Activated CD4-positive, CD25-positive, alpha-beta regulatory T cell treated with anti-CD3 and anti-CD28 coated beads, Interleukin-2, amount 50 U/mL, for 24 hours (primary cell): ENCODE data around the gene PLOD2.

Experiments used
- ATAC-seq, 2 donors: fragments of 150-1000 bp; cut with Tn5 transposase; one replicate each; pipeline ENCODE4 v1.10.0; 2021; ENCODE audit warnings: mild to moderate bottlenecking in 1 of 2, moderate library complexity in 1 of 2

PLOD2 gene

GRCh38 chr3:146160964-146161662 lies at the start of gene PLOD2:
Gene PLOD2, minus strand, starts transcription at chr3:146161184. Its CDS starts 195 bp downstream, at chr3:146160989.
- ATAC-seq = peak; percentile 25 to 38

- ATAC-seq = no peak
Observed at GRCh38 chr3:146209371-146209770, 48.4 kb upstream of the PLOD2 start.

GRCh38 chr3:146203776-146204175 lies 42.8 kb upstream of the PLOD2 start:
- ATAC-seq = no peak

GRCh38 chr3:146200461-146201220 lies 39.7 kb upstream of the PLOD2 start:
- no peak for ATAC-seq

DNA sequence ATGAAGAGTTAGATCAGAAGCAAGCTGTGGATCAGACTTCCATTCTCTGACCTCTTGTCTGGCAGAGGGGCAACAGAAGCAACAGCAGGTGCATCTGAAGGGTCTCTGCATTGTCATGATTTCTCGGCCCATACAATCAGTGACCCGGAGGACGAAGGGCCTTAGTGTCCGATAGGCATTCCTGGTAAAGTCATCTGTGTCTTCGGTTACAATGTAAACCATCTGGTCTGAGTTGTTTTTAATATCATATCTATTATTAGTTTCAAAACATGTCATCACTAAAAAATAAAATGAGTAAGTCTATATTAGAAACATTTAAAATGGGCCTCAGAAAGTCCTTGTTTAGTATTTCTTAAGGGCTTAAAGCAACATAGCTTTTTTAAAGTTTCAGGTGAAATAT lies 38.8 kb upstream of the PLOD2 start:
- ATAC-seq = no peak

DNA sequence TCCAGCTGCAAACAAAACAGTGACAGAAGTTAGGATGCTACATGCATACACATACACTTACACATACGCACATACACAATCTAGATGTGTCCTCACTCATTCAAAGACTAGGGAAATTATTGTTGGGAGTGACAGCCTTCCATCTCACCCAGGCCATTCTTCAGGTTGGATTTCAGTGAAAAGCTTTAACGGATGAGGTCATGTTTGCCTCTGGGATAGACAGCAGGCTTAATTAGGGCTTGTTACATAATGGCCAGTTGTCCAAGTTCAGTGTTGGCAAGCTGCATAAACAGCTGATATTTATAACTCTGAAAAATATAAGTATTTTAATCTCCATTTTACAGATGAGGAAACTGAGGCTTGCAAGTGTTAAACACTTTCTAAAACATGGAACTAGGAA lies 35.8 kb upstream of the PLOD2 start:
- ATAC-seq = no peak

GRCh38 chr3:146195605-146196004 lies 34.6 kb upstream of the PLOD2 start:
- no peak for ATAC-seq

- ATAC-seq = no peak
Observed at GRCh38 chr3:146195030-146195429, 34.0 kb upstream of the PLOD2 start.

DNA sequence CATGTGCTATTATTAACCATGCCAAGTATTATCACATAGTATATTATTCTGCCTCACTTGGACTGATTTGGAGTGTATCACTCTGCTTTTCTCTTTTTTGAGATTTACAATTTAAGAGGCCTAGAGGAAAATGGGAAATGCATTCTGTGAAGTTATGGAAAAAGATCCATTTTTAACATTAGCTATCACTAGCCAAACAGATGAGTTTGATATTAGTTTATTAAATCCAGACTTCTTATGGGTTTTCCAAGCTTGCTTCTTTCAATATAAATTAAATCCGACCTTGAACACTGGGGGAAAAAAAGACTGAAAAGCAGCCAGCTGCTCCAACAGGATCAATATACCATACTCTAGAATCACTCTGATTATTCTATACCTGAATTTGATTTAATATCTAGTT lies 30.1 kb upstream of the PLOD2 start:
- no peak for ATAC-seq

GRCh38 chr3:146189519-146190173 lies 28.7 kb upstream of the PLOD2 start:
- ATAC-seq = peak; percentile 48 to 71

DNA sequence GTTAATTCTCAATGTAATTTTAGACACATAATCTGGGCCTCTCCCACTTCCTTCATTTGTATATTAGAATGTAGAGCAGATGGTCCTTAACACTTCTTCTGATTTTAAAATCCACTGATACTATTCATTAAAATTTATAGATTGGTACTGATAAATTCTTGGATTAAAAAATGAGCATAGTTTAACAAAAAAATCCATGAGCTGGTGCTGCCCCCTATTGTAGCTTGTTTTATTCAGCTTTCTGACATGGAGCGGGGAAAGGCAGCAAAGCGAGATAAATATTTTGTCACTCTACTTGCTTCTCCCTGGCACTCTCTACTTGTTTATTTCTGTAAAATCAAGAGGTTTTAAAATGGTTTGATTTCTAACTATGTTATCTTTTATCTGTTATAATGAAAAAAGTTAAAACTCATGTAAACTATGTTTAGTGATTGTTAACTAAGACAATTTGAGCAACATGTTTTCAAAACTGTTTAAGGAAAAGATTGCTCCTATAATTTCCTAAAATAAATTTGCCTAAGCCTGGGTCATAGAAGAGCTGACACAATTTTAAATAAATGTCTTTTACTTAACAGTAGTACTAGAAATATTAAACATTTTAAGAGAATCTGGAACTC lies 26.5 kb upstream of the PLOD2 start:
- no peak for ATAC-seq

DNA sequence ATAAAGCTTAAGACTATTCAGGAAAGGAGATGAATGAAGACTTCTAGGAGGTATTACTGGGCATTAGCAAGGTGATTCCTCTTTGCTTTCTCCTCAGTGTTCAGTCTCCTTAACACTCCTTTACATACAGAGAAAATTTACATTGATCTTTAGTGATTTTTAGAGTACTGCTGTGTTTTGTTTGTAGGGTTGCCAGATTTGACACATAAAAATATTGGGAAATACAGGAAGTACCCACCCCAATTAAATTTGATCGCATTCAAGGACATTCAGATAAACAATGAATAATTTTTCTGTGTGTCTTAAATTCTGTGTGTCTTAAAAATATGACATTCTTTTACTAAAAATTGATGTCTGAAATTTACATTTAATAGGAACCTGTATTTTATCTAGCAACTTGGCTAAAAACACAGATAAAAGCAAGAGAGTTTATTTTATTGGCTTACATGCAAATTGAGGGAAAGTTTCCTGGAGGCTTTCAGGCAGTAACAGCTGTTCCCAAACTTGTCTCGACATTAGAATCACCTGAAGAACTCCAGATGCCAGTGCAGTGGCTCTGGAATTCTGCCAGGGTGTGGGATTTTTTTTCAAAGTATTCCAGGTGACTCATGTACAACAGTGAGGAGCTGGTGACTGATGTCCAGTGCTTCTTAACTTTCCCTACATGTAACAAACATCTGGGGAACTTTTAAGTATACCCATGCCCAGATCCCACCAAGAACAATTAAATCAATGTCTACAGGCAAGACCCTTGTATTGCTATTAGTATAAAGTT lies 23.4 kb upstream of the PLOD2 start:
- ATAC-seq = no peak

DNA sequence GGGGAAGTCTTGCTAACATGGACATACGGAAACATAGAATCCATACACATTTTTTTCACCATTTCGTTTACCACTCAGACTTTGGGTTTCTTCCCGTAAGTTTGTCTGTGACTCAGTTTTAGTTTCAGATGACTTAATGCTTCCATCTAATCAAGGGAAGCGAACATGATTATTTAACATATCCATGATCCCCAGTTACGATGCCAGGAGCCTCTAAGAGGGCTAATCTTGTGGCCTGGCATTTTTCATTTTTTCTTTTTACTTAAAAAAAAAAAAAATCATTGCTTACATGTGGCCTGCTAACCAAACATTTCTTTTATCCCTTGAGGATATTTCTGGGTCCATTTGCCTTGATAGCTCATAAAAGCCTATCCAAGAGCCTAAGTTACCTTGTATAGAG lies 20.2 kb upstream of the PLOD2 start:
- no peak for ATAC-seq

GRCh38 chr3:146180376-146180775 lies 19.4 kb upstream of the PLOD2 start:
- ATAC-seq = no peak

DNA sequence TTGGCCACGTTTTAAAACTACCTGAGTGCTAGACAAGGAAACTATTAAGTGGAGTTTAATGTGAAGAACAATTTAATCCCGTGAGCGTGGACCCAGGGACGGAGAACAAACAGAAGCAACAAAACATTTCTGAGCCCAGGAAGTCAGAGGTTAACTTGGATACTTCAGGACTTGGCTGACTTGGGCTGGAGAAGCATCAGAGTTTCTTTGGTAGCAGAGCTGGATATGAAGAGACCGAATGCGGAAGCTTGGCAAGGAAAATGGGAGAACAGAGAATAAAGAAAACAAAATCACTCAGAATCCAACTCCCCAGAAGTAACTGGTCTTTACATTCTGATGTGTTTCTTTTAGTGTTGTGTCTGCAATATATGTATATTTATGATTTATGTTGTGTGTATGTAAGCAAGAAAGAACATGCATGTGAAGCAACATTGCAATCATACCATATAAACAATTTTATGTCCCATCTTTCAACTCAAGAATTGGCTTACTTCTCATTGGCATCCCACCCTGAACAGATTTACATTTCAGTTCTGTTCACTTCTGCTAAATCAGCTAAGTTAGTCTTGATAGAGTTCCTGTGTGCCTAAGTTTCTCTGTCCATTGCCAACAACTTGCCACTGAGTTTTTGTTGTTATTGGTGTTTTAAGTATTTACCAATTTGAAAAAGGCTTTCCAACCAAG lies 17.2 kb upstream of the PLOD2 start:
- no peak for ATAC-seq

DNA sequence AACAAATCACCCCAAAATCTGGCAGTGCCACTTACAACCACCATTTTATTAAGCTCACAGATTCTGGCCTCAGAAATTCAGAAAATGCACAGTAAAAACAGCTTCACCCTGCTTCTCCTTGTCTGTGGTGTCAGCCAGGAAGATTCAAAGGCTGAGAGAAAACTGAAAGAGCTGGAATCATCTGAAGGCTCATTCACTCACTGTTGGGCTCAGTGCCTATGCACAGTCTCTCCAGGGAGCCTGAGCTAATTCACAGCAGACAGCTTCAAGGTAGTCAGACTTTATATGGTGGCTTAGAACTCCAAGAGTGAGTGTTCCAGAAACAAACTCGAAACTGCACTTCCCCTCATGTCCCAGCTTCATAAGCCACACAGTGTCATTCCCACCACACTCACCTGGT lies 16.5 kb upstream of the PLOD2 start:
- ATAC-seq = no peak

GRCh38 chr3:146177072-146177471 lies 16.1 kb upstream of the PLOD2 start:
- ATAC-seq = no peak

GRCh38 chr3:146172586-146172985 lies 11.6 kb upstream of the PLOD2 start:
- no peak for ATAC-seq

- ATAC-seq = no peak
Observed at GRCh38 chr3:146170591-146170990, 9.6 kb upstream of the PLOD2 start.

DNA sequence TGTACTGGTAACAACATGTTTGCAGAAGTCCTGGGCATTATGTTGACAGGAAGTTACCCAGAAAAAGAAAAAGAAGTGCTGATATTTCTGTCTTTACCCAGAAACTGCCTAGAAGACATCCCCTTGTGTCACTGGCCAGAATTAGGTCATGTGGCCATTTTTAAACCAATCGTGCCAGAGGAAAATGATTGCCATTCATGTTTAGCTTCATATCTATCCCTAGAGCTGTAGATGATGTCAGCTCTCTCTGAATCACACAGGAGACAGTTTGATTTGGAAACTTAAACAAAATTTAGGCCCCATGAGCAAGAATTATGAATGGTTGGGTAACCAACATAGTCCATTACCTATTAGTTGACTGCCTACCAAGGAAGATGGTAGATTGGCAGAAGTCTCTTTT lies 8.9 kb upstream of the PLOD2 start:
- ATAC-seq = no peak

GRCh38 chr3:146166826-146167225 lies 5.8 kb upstream of the PLOD2 start:
- ATAC-seq = no peak

GRCh38 chr3:146166415-146166821 lies 5.4 kb upstream of the PLOD2 start:
- no peak for ATAC-seq
